Neural cell (in vitro differentiated cells): ENCODE data around the gene CDK6. TPM values are rescaled to one million over a fixed set of nuclear protein-coding genes. Genes with fewer than 3 reads are reported as not detected.

Experiments
- H2AFZ ChIP-seq: fragments of 200-600, 300-800 bp; sonication (generic), shearing (Covaris generic); 2 replicates; pipeline ENCODE4 v1.6.0; 2014; ENCODE audit warnings: low read depth, mild to moderate bottlenecking, antibody characterized with exemption, low read length, moderate library complexity
- H3F3A ChIP-seq: fragments of 200-600 bp; shearing (Covaris generic); 2 replicates; pipeline ENCODE4 v1.6.1; 2016; ENCODE audit warnings: mild to moderate bottlenecking, moderate library complexity, mixed read lengths, antibody characterized with exemption, low read length; ENCODE audit not compliant: insufficient read depth, poor library complexity, severe bottlenecking
- H3K27ac ChIP-seq: fragments of 200-600, 300-800 bp; sonication (generic), shearing (Covaris generic); 2 replicates; pipeline ENCODE4 v1.5.1; 2014; ENCODE audit warnings: mild to moderate bottlenecking, low read length, moderate library complexity
- H3K27me3 ChIP-seq: fragments of 300-800, 200-600 bp; sonication (generic), shearing (Covaris generic); 2 replicates; pipeline ENCODE4 v1.6.0; 2014; ENCODE audit warnings: mild to moderate bottlenecking, low read depth, low read length, moderate library complexity; ENCODE audit not compliant: insufficient read depth
- H3K36me3 ChIP-seq: fragments of 300-800, 200-600 bp; sonication (generic), shearing (Covaris generic); 2 replicates; pipeline ENCODE4 v1.5.1; 2014; ENCODE audit warnings: mild to moderate bottlenecking, antibody characterized with exemption, low read length, moderate library complexity; ENCODE audit not compliant: insufficient read depth
- H3K4me2 ChIP-seq: fragments of 300-800, 200-600 bp; sonication (generic), shearing (Covaris generic); 2 replicates; pipeline ENCODE4 v1.6.0; 2014; ENCODE audit warnings: mild to moderate bottlenecking, low read length
- H3K4me3 ChIP-seq: fragments of 300-800, 200-600 bp; sonication (generic), shearing (Covaris generic); 2 replicates; pipeline ENCODE4 v1.5.1; 2014; ENCODE audit warnings: mild to moderate bottlenecking, low read length, moderate library complexity
- H3K79me2 ChIP-seq: fragments of 200-600 bp; shearing (Covaris generic); replicated peaks from 2 replicates; pipeline ENCODE4 v1.6.0; 2014; ENCODE audit warnings: mild to moderate bottlenecking, low read length, moderate library complexity; ENCODE audit not compliant: insufficient read depth
- H3K9ac ChIP-seq: fragments of 300-800, 200-600 bp; sonication (generic), shearing (Covaris generic); 2 replicates; pipeline ENCODE4 v1.6.1; 2016; ENCODE audit warnings: mild to moderate bottlenecking, low read length, mixed read lengths
- H3K9me2 ChIP-seq: fragments of 200-600 bp; shearing (Covaris generic); 2 replicates; pipeline ENCODE4 v1.6.1; 2016; ENCODE audit warnings: mild to moderate bottlenecking, low read length, mixed read lengths; ENCODE audit not compliant: insufficient read depth
- H3K9me3 ChIP-seq: fragments of 200-600, 300-800 bp; sonication (generic), shearing (Covaris generic); 2 replicates; pipeline ENCODE4 v1.6.1; 2016; ENCODE audit warnings: mild to moderate bottlenecking, mixed run types, low read length, moderate library complexity, mixed read lengths
- H4K20me1 ChIP-seq: fragments of 200-600 bp; shearing (Covaris generic); 2 replicates; pipeline ENCODE4 v1.6.1; 2016; ENCODE audit warnings: mild to moderate bottlenecking, mixed run types; ENCODE audit not compliant: insufficient read depth
- EP300 ChIP-seq: fragments of 450-650 bp; conservative IDR thresholded peaks from 2 replicates; pipeline ENCODE4 v1.6.1; 2014; ENCODE audit warnings: antibody characterized with exemption, mild to moderate bottlenecking, moderate library complexity; ENCODE audit not compliant: poor library complexity, severe bottlenecking
- EZH2 ChIP-seq: fragments of 200-600, 300-800 bp; shearing (Covaris generic), sonication (generic); IDR thresholded peaks from 2 replicates; pipeline ENCODE4 v1.6.1; 2014; ENCODE audit warnings: antibody characterized with exemption, low read length, borderline replicate concordance, mild to moderate bottlenecking; ENCODE audit not compliant: insufficient read depth, poor library complexity, severe bottlenecking
- MXI1 ChIP-seq: fragments of 450-650 bp; conservative IDR thresholded peaks from 2 replicates; pipeline ENCODE4 v1.6.1; 2014; ENCODE audit warnings: antibody characterized with exemption, mild to moderate bottlenecking; ENCODE audit not compliant: poor library complexity, severe bottlenecking
- POLR2AphosphoS5 ChIP-seq: IDR thresholded peaks from 2 replicates; pipeline ENCODE4 v1.6.1; 2012
- RAD21 ChIP-seq: fragments of 450-650 bp; conservative IDR thresholded peaks from 2 replicates; pipeline ENCODE4 v1.6.1; 2014; ENCODE audit warnings: antibody characterized with exemption, mild to moderate bottlenecking, moderate library complexity
- SMC3 ChIP-seq: fragments of 450-650 bp; conservative IDR thresholded peaks from 2 replicates; pipeline ENCODE4 v1.6.1; 2014; ENCODE audit warnings: antibody characterized with exemption, mild to moderate bottlenecking, moderate library complexity; ENCODE audit not compliant: poor library complexity
- TAF1 ChIP-seq: IDR thresholded peaks from 2 replicates; pipeline ENCODE4 v1.6.1; 2012; ENCODE audit warnings: low read depth
- polyA plus RNA-seq: library from polyadenylated mRNA; depleted of rRNA; stranded (reverse); fragments of >200 nt; gene quantifications from 2 replicates; pipeline ENCODE4 v1.2.3, GENCODE V29; 2014
- TF ChIP-seq, protein P1 (sequence below): IDR thresholded peaks from 2 replicates; pipeline ENCODE4 v1.6.1; 2012; ENCODE audit warnings: borderline replicate concordance
- TF ChIP-seq, protein P2 (sequence below): fragments of 450-650 bp; IDR thresholded peaks from 2 replicates; pipeline ENCODE4 v1.5.1; 2014; ENCODE audit warnings: antibody characterized with exemption, mild to moderate bottlenecking, moderate library complexity; ENCODE audit not compliant: poor library complexity, severe bottlenecking

The CDK6 gene
- polyA plus RNA-seq, 1 donor from 2014 or later: 4.1 TPM

- Histone ChIP-seq H3K27me3 (no peaks in the 10 kb centered on the region), H4K20me1 (no peaks in the 10 kb centered on the region), H3K9me2 (no peaks in the 10 kb centered on the region), H3K4me3 (no peak overlapping the region), H3K4me2 (no peak overlapping the region), H3K36me3 (no peaks in the 10 kb centered on the region), H2AFZ (no peak overlapping the region), H3K9ac (no peak overlapping the region), H3K27ac (no peak overlapping the region), H3F3A (no peaks in the 10 kb centered on the region), H3K79me2 (no peaks in the 10 kb centered on the region), H3K9me3 (no peaks in the 10 kb centered on the region)
- TF ChIP-seq TAF1 (no peak), MXI1 (no peak), SMC3 (no peak), RAD21 (no peak), EZH2 (no peak), EP300 (no peak), POLR2AphosphoS5 (no peak)
- TF ChIP-seq, protein P1, sequence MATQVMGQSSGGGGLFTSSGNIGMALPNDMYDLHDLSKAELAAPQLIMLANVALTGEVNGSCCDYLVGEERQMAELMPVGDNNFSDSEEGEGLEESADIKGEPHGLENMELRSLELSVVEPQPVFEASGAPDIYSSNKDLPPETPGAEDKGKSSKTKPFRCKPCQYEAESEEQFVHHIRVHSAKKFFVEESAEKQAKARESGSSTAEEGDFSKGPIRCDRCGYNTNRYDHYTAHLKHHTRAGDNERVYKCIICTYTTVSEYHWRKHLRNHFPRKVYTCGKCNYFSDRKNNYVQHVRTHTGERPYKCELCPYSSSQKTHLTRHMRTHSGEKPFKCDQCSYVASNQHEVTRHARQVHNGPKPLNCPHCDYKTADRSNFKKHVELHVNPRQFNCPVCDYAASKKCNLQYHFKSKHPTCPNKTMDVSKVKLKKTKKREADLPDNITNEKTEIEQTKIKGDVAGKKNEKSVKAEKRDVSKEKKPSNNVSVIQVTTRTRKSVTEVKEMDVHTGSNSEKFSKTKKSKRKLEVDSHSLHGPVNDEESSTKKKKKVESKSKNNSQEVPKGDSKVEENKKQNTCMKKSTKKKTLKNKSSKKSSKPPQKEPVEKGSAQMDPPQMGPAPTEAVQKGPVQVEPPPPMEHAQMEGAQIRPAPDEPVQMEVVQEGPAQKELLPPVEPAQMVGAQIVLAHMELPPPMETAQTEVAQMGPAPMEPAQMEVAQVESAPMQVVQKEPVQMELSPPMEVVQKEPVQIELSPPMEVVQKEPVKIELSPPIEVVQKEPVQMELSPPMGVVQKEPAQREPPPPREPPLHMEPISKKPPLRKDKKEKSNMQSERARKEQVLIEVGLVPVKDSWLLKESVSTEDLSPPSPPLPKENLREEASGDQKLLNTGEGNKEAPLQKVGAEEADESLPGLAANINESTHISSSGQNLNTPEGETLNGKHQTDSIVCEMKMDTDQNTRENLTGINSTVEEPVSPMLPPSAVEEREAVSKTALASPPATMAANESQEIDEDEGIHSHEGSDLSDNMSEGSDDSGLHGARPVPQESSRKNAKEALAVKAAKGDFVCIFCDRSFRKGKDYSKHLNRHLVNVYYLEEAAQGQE: no peak
- TF ChIP-seq, protein P2, sequence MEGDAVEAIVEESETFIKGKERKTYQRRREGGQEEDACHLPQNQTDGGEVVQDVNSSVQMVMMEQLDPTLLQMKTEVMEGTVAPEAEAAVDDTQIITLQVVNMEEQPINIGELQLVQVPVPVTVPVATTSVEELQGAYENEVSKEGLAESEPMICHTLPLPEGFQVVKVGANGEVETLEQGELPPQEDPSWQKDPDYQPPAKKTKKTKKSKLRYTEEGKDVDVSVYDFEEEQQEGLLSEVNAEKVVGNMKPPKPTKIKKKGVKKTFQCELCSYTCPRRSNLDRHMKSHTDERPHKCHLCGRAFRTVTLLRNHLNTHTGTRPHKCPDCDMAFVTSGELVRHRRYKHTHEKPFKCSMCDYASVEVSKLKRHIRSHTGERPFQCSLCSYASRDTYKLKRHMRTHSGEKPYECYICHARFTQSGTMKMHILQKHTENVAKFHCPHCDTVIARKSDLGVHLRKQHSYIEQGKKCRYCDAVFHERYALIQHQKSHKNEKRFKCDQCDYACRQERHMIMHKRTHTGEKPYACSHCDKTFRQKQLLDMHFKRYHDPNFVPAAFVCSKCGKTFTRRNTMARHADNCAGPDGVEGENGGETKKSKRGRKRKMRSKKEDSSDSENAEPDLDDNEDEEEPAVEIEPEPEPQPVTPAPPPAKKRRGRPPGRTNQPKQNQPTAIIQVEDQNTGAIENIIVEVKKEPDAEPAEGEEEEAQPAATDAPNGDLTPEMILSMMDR: no peak
Measured at GRCh38 chr7:92717993-92718716, 118.2 kb downstream of the CDK6 start.

DNA sequence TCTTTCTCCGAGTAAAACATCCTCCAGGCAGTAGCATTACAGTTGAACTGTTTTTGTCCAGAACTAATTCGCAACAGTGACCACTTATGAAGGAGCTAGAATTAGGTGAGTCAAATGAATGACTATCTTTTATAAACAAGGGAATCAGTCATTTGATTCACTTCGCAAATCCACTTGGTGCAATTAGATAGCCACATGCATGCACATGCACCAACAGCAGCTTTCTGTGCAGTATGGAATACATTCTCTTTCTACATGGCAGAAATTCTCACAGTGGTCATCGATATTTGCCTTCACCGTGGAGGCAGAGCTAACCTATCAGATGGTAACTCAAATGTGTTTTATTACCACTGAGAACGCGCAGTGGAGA lies 118.8 kb downstream of the CDK6 start:
- H3K36me3 ChIP-seq: no peaks in the 10 kb centered on the region
- H3K27ac ChIP-seq: no peak overlapping the region
- H3K9me3 ChIP-seq: no peaks in the 10 kb centered on the region
- no peaks in the 10 kb centered on the region for H3K79me2 ChIP-seq
- TF ChIP-seq RAD21 (no peak), SMC3 (no peak), EP300 (no peak), POLR2AphosphoS5 (no peak), MXI1 (no peak), EZH2 (no peak)
- TF ChIP-seq, protein P1: no peak
- TF ChIP-seq, protein P2: no peak
- no peak overlapping the region for H3K4me2 ChIP-seq
- no peak overlapping the region for H3K9ac ChIP-seq
- no peaks in the 10 kb centered on the region for H3K9me2 ChIP-seq
- H3F3A ChIP-seq: no peaks in the 10 kb centered on the region
- H3K4me3 ChIP-seq: no peak overlapping the region
- H3K27me3 ChIP-seq: no peaks in the 10 kb centered on the region
- no peaks in the 10 kb centered on the region for H4K20me1 ChIP-seq
- H2AFZ ChIP-seq: no peak overlapping the region
